ENCODE data around the gene CPVL.

Gene CPVL

GRCh38 chr7:29013082-29013695 is 133.1 kb downstream of the CPVL start:
- H3K4ac ChIP-seq (ENCODE audit: low read depth, low read length): no peak overlapping the region

GRCh38 chr7:29009947-29010346 is 136.4 kb downstream of the CPVL start:
- H3K18ac ChIP-seq (ENCODE audit: low read length): no peak overlapping the region
- no peaks in the 10 kb centered on the region for H3K79me2 ChIP-seq (ENCODE audit: control insufficient read depth, insufficient read depth, low read length, poor library complexity)
- H4K8ac ChIP-seq (ENCODE audit: low read depth, low read length): no peak overlapping the region
- H3K23ac ChIP-seq (ENCODE audit: low read length): no peak overlapping the region
- no peak overlapping the region for H3K27ac ChIP-seq (ENCODE audit: low read depth, low read length)
- H3K9me3 ChIP-seq (ENCODE audit: insufficient read depth, low read depth, low read length): peaks cover 2% of the 10 kb centered on the region
- no peaks in the 10 kb centered on the region for H3K27me3 ChIP-seq (ENCODE audit: insufficient read depth, low read length)
- peaks cover 0 to 3% of the 10 kb centered on the region in 2 experiments for H3K36me3 ChIP-seq (ENCODE audit: control insufficient read depth in 1 of 2, insufficient read depth in 2 of 2, low read length in 2 of 2)
- no peak overlapping the region for H2AK5ac ChIP-seq (ENCODE audit: low read length)
- H4K12ac ChIP-seq (ENCODE audit: low read depth, low read length): no peak overlapping the region
- H2BK12ac ChIP-seq (ENCODE audit: low read length): no peak overlapping the region
- WGBS (ENCODE audit: extremely low coverage, insufficient coverage, insufficient read length): no CpG with 5 or more reads among the region's 1 CpG
- H3K14ac ChIP-seq (ENCODE audit: low read length): no peak overlapping the region
- no peak overlapping the region for H4K91ac ChIP-seq (ENCODE audit: low read depth, low read length)
- H3K4me3 ChIP-seq (ENCODE audit: low read depth, low read length): no peak overlapping the region
- no peaks in the 10 kb centered on the region for H3K79me1 ChIP-seq (ENCODE audit: low read length)
- no peaks in the 10 kb centered on the region for H3K4me1 ChIP-seq (ENCODE audit: control insufficient read depth in 1 of 2, insufficient read depth in 2 of 2, low read length in 2 of 2)
- no peak overlapping the region for H3K4ac ChIP-seq (ENCODE audit: low read depth, low read length)
- H2AFZ ChIP-seq (ENCODE audit: insufficient read depth, low read length, poor library complexity): no peak overlapping the region
- DNase-seq: no peak
- no peak overlapping the region for H3K4me2 ChIP-seq (ENCODE audit: low read length)
- no peak overlapping the region for H2BK120ac ChIP-seq (ENCODE audit: insufficient read depth, low read length, poor library complexity)
- H3K9ac ChIP-seq (ENCODE audit: low read length): no peak overlapping the region
- no peak overlapping the region for H2BK5ac ChIP-seq (ENCODE audit: low read depth, low read length, poor library complexity)

More at GRCh38 chr7:29013082-29013695, 133.1 kb downstream of the CPVL start:
- H4K91ac ChIP-seq (ENCODE audit: low read depth, low read length): no peak overlapping the region
- no peak overlapping the region for H2BK120ac ChIP-seq (ENCODE audit: insufficient read depth, low read length, poor library complexity)
- H4K8ac ChIP-seq (ENCODE audit: low read depth, low read length): no peak overlapping the region
- H3K23ac ChIP-seq (ENCODE audit: low read length): no peak overlapping the region
- H3K18ac ChIP-seq (ENCODE audit: low read length): no peak overlapping the region
- H3K14ac ChIP-seq (ENCODE audit: low read length): no peak overlapping the region
- H2BK5ac ChIP-seq (ENCODE audit: low read depth, low read length, poor library complexity): no peak overlapping the region
- no peaks in the 10 kb centered on the region for H3K79me2 ChIP-seq (ENCODE audit: control insufficient read depth, insufficient read depth, low read length, poor library complexity)
- no peaks in the 10 kb centered on the region for H3K4me1 ChIP-seq (ENCODE audit: control insufficient read depth in 1 of 2, insufficient read depth in 2 of 2, low read length in 2 of 2)
- H3K9ac ChIP-seq (ENCODE audit: low read length): no peak overlapping the region
- no peak overlapping the region for H2AFZ ChIP-seq (ENCODE audit: insufficient read depth, low read length, poor library complexity)
- no peak overlapping the region for H3K4me3 ChIP-seq (ENCODE audit: low read depth, low read length)
- peaks cover 0 to 3% of the 10 kb centered on the region in 2 experiments for H3K36me3 ChIP-seq (ENCODE audit: control insufficient read depth in 1 of 2, insufficient read depth in 2 of 2, low read length in 2 of 2)
- no peak overlapping the region for H4K12ac ChIP-seq (ENCODE audit: low read depth, low read length)
- no peak overlapping the region for H3K27ac ChIP-seq (ENCODE audit: low read depth, low read length)
- no CpG with 5 or more reads among the region's 1 CpG for WGBS (ENCODE audit: extremely low coverage, insufficient coverage, insufficient read length)
- peaks cover 2% of the 10 kb centered on the region for H3K9me3 ChIP-seq (ENCODE audit: insufficient read depth, low read depth, low read length)
- no peak for DNase-seq
- no peak overlapping the region for H3K4me2 ChIP-seq (ENCODE audit: low read length)
- no peaks in the 10 kb centered on the region for H3K79me1 ChIP-seq (ENCODE audit: low read length)
- H2BK12ac ChIP-seq (ENCODE audit: low read length): no peak overlapping the region
- no peaks in the 10 kb centered on the region for H3K27me3 ChIP-seq (ENCODE audit: insufficient read depth, low read length)
- no peak overlapping the region for H2AK5ac ChIP-seq (ENCODE audit: low read length)

- H3K79me2 ChIP-seq (ENCODE audit: control insufficient read depth, insufficient read depth, low read length, poor library complexity): no peaks in the 10 kb centered on the region
- no peak overlapping the region for H4K12ac ChIP-seq (ENCODE audit: low read depth, low read length)
- H3K4me1 ChIP-seq (ENCODE audit: control insufficient read depth in 1 of 2, insufficient read depth in 2 of 2, low read length in 2 of 2): no peaks in the 10 kb centered on the region
- WGBS (ENCODE audit: extremely low coverage, insufficient coverage, insufficient read length): no CpG with 5 or more reads among the region's 2 CpGs
- H3K27me3 ChIP-seq (ENCODE audit: insufficient read depth, low read length): no peaks in the 10 kb centered on the region
- H2AK5ac ChIP-seq (ENCODE audit: low read length): no peak overlapping the region
- no peak overlapping the region for H3K4me2 ChIP-seq (ENCODE audit: low read length)
- H4K91ac ChIP-seq (ENCODE audit: low read depth, low read length): no peak overlapping the region
- no peak overlapping the region for H3K27ac ChIP-seq (ENCODE audit: low read depth, low read length)
- H3K36me3 ChIP-seq (ENCODE audit: control insufficient read depth in 1 of 2, insufficient read depth in 2 of 2, low read length in 2 of 2): peaks cover 3% of the 10 kb centered on the region in 2 experiments
- H3K23ac ChIP-seq (ENCODE audit: low read length): no peak overlapping the region
- no peak overlapping the region for H4K8ac ChIP-seq (ENCODE audit: low read depth, low read length)
- DNase-seq: no peak
- H3K9ac ChIP-seq (ENCODE audit: low read length): no peak overlapping the region
- H3K14ac ChIP-seq (ENCODE audit: low read length): no peak overlapping the region
- no peak overlapping the region for H3K4me3 ChIP-seq (ENCODE audit: low read depth, low read length)
- H3K4ac ChIP-seq (ENCODE audit: low read depth, low read length): no peak overlapping the region
- no peak overlapping the region for H3K18ac ChIP-seq (ENCODE audit: low read length)
- H2BK5ac ChIP-seq (ENCODE audit: low read depth, low read length, poor library complexity): no peak overlapping the region
- H2AFZ ChIP-seq (ENCODE audit: insufficient read depth, low read length, poor library complexity): no peak overlapping the region
- H3K79me1 ChIP-seq (ENCODE audit: low read length): no peaks in the 10 kb centered on the region
- H2BK12ac ChIP-seq (ENCODE audit: low read length): no peak overlapping the region
- H2BK120ac ChIP-seq (ENCODE audit: insufficient read depth, low read length, poor library complexity): no peak overlapping the region
- H3K9me3 ChIP-seq (ENCODE audit: insufficient read depth, low read depth, low read length): peaks cover 2% of the 10 kb centered on the region
Measured at GRCh38 chr7:29008590-29008989, 137.7 kb downstream of the CPVL start.

- H3K36me3 ChIP-seq (ENCODE audit: control insufficient read depth in 1 of 2, insufficient read depth in 2 of 2, low read length in 2 of 2): peaks cover 3 to 4% of the 10 kb centered on the region in 2 experiments
- H3K9ac ChIP-seq (ENCODE audit: low read length): no peak overlapping the region
- no CpG with 5 or more reads among the region's 2 CpGs for WGBS (ENCODE audit: extremely low coverage, insufficient coverage, insufficient read length)
- H3K27ac ChIP-seq (ENCODE audit: low read depth, low read length): no peak overlapping the region
- H2AK5ac ChIP-seq (ENCODE audit: low read length): no peak overlapping the region
- H2BK12ac ChIP-seq (ENCODE audit: low read length): no peak overlapping the region
- no peak overlapping the region for H2BK5ac ChIP-seq (ENCODE audit: low read depth, low read length, poor library complexity)
- H3K4me3 ChIP-seq (ENCODE audit: low read depth, low read length): no peak overlapping the region
- H3K23ac ChIP-seq (ENCODE audit: low read length): no peak overlapping the region
- H3K14ac ChIP-seq (ENCODE audit: low read length): no peak overlapping the region
- no peak overlapping the region for H2BK120ac ChIP-seq (ENCODE audit: insufficient read depth, low read length, poor library complexity)
- no peak overlapping the region for H4K91ac ChIP-seq (ENCODE audit: low read depth, low read length)
- H3K79me1 ChIP-seq (ENCODE audit: low read length): no peaks in the 10 kb centered on the region
- no peaks in the 10 kb centered on the region for H3K27me3 ChIP-seq (ENCODE audit: insufficient read depth, low read length)
- H4K12ac ChIP-seq (ENCODE audit: low read depth, low read length): no peak overlapping the region
- H3K4me2 ChIP-seq (ENCODE audit: low read length): no peak overlapping the region
- H3K4me1 ChIP-seq (ENCODE audit: control insufficient read depth in 1 of 2, insufficient read depth in 2 of 2, low read length in 2 of 2): no peaks in the 10 kb centered on the region
- no peak for DNase-seq
- no peaks in the 10 kb centered on the region for H3K79me2 ChIP-seq (ENCODE audit: control insufficient read depth, insufficient read depth, low read length, poor library complexity)
- no peaks in the 10 kb centered on the region for H3K9me3 ChIP-seq (ENCODE audit: insufficient read depth, low read depth, low read length)
- H4K8ac ChIP-seq (ENCODE audit: low read depth, low read length): no peak overlapping the region
- no peak overlapping the region for H3K4ac ChIP-seq (ENCODE audit: low read depth, low read length)
- H3K18ac ChIP-seq (ENCODE audit: low read length): no peak overlapping the region
- no peak overlapping the region for H2AFZ ChIP-seq (ENCODE audit: insufficient read depth, low read length, poor library complexity)
Measured at GRCh38 chr7:29007127-29007526, 139.2 kb downstream of the CPVL start.
